Adipocyte (in vitro differentiated cells): Measurements from ENCODE around the gene CPA2.
"Not testable (repeated sequence)": the region's sequence is repeated elsewhere in the genome, so short reads cannot be mapped to it uniquely, and the experiment has no call there.

ENCODE experiments used
- DNase-seq: peaks from one replicate; pipeline ENCODE4 v3.0.0-alpha.2; 2015; ENCODE audit warnings: low read depth
- H3K27me3 ChIP-seq: replicated peaks from 2 replicates; pipeline ENCODE4 v1.7.0; 2013; ENCODE audit warnings: mild to moderate bottlenecking, low read length, moderate library complexity; ENCODE audit not compliant: control insufficient read depth, insufficient read depth
- H3K36me3 ChIP-seq: 2 replicates; pipeline ENCODE4 v1.7.0; 2013; ENCODE audit warnings: low read length, mild to moderate bottlenecking, moderate library complexity; ENCODE audit not compliant: control insufficient read depth, insufficient read depth, severe bottlenecking
- H3K4me1 ChIP-seq: 2 replicates; pipeline ENCODE4 v1.7.0; 2013; ENCODE audit warnings: mild to moderate bottlenecking, low read length, moderate library complexity; ENCODE audit not compliant: control insufficient read depth, insufficient read depth
- H3K4me3 ChIP-seq: 2 replicates; pipeline ENCODE4 v1.7.0; 2013; ENCODE audit warnings: mild to moderate bottlenecking, low read length, moderate library complexity
- H3K9ac ChIP-seq: 2 replicates; pipeline ENCODE4 v1.7.0; 2013; ENCODE audit warnings: mild to moderate bottlenecking, low read length, moderate library complexity
- H3K9me3 ChIP-seq: 2 replicates; pipeline ENCODE4 v1.7.0; 2013; ENCODE audit warnings: mild to moderate bottlenecking, low read length, moderate library complexity; ENCODE audit not compliant: control insufficient read depth

CPA2 gene

DNA sequence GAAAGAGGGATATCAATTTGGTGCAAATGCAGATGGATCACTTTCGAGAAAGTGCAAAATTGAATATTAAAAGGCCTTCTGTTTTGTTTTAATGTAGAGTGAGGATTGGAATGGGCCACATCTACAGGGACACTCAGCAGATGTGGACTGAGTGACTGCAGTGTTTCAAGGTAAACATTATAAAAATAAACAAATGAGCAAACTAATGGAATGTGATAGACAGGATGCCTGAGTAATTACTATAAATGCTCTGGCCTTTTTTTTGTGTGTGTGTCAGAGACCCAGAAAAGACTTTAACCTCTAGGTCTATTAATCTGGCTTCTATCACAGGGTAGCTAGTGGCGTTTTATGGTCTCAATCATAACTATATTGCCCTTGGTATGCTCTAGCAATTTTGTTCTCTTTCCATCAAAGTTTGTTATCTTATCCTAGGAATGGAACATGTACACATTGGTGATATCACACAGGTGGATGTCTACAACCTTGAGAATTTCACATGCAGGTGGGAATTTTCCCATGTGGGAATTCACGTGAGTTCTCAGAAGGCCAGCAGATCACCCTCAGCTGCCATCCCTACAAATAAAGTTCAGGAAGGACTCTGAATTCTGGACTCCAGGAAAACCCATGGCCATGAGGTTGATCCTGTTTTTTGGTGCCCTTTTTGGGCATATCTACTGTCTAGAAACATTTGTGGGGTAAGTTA lies at the start of gene CPA2:
Gene CPA2 (plus strand): TSS at position 606 of the 703 bp plus-strand sequence. CDS start 19 bp downstream, at position 625.
- no peak within 1 kb of the TSS for H3K4me3 ChIP-seq
- no peaks in the 10 kb centered on the region for H3K36me3 ChIP-seq
- H3K4me1 ChIP-seq = peaks cover 3% of the 10 kb centered on the region
- no peak within 1 kb of the TSS for H3K9ac ChIP-seq
- H3K9me3 ChIP-seq = peaks cover under 1% of the 10 kb centered on the region
- DNase-seq = no peak
- peaks cover 16% of the 10 kb centered on the region for H3K27me3 ChIP-seq

DNA sequence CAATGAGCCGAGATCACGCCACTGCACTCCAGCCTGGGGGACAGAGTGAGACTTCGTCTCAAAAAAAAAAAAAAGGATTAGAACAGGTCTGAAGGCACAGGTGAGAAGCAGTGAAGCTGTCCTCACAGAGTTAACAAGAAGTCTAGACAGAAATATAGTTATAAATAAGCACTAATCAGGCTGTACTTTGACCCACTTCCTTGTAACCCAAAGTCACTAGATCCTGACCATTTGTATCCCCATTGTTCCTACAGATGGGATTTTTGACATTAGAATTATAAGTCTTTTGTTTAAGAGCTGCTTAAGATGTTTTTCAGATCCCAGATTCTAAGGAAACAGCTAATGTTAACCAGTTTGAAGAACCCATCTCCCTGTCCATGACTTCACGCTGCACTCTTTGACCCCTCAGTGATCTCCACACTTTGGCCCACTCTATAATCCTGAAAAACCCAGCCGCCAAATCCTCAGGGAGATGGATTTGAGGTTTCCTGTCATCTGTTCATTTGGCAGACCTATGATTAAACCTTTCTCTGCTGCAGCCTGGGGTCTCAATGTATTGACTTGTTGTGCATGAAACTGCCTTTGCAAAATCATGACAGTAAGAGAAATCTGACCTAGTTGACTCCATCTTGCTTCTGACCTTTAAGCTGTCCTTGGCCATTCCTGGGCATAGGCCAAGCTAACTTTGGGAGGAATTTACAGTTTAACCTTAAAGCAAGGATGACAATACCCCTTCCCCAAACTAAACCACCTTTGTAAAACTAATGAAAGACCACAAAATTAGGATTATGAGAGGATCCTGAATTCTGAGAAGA lies 47.6 kb upstream of the CPA2 start:
- Histone ChIP-seq H3K36me3 (no peaks in the 10 kb centered on the region), H3K9ac (no peak overlapping the region), H3K4me1 (no peaks in the 10 kb centered on the region), H3K27me3 (peaks cover 4% of the 10 kb centered on the region), H3K4me3 (no peak overlapping the region), H3K9me3 (no peaks in the 10 kb centered on the region)
- no peak for DNase-seq

DNA sequence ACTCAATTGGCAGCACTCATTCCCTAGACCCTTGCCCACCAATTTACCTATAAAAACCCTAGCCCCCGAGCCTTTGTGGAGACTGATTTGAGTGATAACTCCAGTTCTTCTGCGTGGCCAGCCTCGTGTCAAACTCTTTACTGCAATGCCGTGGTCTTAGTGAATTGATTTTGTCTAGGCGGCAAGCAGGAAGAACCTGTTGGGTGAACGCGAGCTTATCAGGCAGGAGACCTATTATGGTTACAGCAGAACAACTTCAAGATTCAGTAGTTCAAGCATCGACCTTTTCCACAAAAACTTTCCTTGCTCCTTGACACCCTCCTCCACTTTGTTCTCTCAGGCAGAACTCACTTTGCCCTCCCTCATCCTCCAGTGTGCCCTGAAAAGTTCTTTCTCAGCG lies 46.8 kb upstream of the CPA2 start:
- H3K4me1 ChIP-seq = no peaks in the 10 kb centered on the region
- no peaks in the 10 kb centered on the region for H3K36me3 ChIP-seq
- peaks cover 4% of the 10 kb centered on the region for H3K27me3 ChIP-seq
- no peaks in the 10 kb centered on the region for H3K9me3 ChIP-seq
- DNase-seq = no peak
- H3K9ac ChIP-seq = no peak overlapping the region
- no peak overlapping the region for H3K4me3 ChIP-seq

DNA sequence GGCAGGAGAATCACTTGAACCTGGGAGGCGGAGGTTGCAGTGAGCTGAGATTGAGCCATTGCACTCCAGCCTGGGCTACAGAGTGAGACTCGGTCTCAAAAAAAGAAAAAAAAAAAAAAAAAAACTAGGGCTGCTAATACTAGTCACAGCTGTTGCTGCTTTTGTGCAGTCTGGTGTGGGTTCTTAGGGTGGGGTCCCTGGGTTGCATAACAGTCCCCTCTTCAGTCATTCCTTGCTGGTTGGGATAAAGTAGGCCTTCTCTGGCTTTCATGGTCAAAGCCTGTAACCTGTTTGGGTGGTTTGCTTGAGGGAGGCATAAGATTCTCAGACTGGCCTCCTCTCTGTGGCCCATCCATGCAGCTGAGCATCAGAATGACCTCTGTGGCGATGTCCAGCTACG lies 44.9 kb upstream of the CPA2 start:
- Histone ChIP-seq H3K36me3 (no peaks in the 10 kb centered on the region), H3K27me3 (peaks cover 4% of the 10 kb centered on the region), H3K4me3 (no peak overlapping the region), H3K4me1 (no peaks in the 10 kb centered on the region), H3K9me3 (no peaks in the 10 kb centered on the region), H3K9ac (no peak overlapping the region)
- DNase-seq = no peak

DNA sequence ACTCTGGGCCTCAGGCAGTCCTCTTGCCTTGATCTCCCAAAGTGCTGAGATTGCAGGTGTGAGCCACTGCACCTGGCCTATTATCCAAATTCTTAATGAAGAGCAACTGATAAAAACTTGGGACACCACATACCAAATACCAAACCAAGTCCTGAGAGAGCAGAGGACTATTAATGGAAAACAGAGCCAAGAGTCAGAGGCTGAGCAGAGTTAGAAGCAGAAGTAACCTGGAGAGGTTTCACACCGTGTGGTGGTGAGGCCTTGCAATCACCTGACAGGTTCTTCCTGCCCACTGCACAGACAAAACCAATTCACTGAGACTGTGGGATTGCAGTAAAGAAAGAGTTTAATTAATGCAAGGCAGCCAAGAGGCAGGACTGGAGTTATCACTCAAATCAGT lies 43.0 kb upstream of the CPA2 start:
- DNase-seq = no peak
- no peaks in the 10 kb centered on the region for H3K9me3 ChIP-seq
- H3K4me3 ChIP-seq = no peak overlapping the region
- H3K27me3 ChIP-seq = peaks cover 4% of the 10 kb centered on the region
- H3K9ac ChIP-seq = no peak overlapping the region
- no peaks in the 10 kb centered on the region for H3K36me3 ChIP-seq
- H3K4me1 ChIP-seq = no peaks in the 10 kb centered on the region

DNA sequence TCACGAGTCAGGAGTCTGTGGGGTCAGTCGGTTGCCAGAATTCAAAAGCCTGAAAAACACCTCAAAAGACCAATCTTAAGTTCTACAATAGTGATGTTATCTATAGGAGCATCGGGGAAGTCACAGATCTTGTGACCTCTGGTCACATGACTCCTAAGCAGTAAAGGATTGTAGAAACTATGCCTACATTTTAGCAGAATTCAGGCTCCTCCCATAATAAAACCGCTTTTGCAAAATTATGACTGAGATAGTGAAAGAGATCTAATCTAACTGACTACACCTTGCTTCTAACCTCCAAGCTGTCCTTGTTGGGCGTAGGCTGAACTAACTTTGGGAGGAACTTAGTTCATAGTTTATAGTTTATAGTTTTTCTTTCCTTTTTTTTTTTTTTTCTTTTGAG lies 42.5 kb upstream of the CPA2 start:
- Histone ChIP-seq H3K27me3 (peaks cover 4% of the 10 kb centered on the region), H3K9ac (no peak overlapping the region), H3K9me3 (no peaks in the 10 kb centered on the region), H3K4me3 (no peak overlapping the region), H3K4me1 (no peaks in the 10 kb centered on the region), H3K36me3 (no peaks in the 10 kb centered on the region)
- no peak for DNase-seq

DNA sequence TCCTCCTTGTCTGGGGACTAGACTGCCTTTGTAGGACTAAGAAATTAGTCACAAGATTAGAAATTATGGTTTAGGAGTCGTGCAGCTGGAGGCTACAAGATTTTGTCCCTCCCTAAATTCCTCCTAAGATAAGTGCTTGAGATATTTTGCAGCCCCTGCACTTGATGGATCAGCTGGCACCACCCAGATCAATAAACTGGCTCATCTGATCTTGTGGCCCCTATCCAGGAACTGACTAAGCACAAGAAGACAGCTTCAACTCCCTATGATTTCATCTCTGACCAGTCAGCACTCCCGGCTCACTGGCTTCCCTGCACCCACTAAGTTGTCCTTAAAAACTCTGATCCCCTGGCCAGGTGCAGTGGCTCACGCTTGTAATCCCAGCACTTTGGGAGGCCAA lies 41.7 kb upstream of the CPA2 start:
- H3K27me3 ChIP-seq, H3K9me3 ChIP-seq, H3K36me3 ChIP-seq, H3K9ac ChIP-seq, H3K4me1 ChIP-seq, DNase-seq, H3K4me3 ChIP-seq: not testable (repeated sequence)

DNA sequence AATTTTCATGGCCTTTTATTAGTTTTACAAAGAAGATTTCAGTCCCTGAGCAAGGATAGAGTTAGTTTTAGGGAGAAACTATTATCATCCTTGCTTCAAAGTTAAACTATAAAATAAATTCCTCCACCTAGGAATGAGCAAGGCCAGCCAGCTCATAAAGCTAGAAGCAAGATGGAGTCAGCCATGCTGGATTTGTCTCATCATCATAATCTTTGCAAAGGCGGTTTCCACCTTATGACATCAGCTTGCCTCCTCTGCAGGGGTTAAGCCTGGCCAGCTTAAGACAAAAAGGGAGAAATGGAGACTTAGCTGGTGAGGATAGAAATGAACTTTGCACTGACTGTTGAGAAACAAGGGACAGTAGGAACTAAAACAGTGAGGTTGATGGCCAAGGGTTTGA lies 40.3 kb upstream of the CPA2 start:
- Histone ChIP-seq H3K4me3 (no peak overlapping the region), H3K9me3 (no peaks in the 10 kb centered on the region), H3K27me3 (no peaks in the 10 kb centered on the region), H3K4me1 (no peaks in the 10 kb centered on the region), H3K36me3 (no peaks in the 10 kb centered on the region), H3K9ac (no peak overlapping the region)
- DNase-seq = no peak

DNA sequence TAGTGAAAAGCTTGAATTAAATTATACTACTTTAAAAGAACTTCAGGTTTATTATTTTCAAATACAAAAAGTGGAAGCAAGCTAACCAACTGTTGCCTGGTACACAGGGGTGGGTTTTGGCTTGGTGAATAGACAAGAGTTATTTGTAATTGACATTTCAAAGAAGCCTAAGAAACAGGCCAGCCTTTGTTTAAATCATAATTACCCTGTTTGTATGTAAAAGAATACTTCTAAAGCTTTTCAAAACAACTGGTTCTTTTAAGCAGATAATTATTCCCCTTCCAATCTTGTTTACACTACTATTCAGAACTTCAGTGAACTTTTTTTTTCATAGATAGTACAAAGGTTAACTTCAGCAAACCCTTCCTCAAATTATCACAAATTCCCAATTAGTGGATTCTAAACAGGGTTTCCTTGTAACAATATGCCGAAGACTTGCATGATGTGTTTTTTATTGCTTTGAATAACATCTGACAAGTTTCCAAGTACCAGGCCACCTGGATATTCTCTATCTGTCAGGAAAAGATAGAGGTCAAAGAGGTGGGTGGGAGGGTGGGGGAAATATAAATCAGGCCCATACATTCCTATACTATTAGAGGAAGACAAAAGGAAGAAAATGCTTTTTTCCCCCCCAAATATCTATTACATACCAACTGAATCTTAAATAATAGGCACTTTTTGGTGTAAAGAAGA lies 38.6 kb upstream of the CPA2 start:
- no peak for DNase-seq
- Histone ChIP-seq H3K4me3 (no peak overlapping the region), H3K9me3 (no peaks in the 10 kb centered on the region), H3K36me3 (no peaks in the 10 kb centered on the region), H3K9ac (no peak overlapping the region), H3K27me3 (no peaks in the 10 kb centered on the region), H3K4me1 (no peaks in the 10 kb centered on the region)

DNA sequence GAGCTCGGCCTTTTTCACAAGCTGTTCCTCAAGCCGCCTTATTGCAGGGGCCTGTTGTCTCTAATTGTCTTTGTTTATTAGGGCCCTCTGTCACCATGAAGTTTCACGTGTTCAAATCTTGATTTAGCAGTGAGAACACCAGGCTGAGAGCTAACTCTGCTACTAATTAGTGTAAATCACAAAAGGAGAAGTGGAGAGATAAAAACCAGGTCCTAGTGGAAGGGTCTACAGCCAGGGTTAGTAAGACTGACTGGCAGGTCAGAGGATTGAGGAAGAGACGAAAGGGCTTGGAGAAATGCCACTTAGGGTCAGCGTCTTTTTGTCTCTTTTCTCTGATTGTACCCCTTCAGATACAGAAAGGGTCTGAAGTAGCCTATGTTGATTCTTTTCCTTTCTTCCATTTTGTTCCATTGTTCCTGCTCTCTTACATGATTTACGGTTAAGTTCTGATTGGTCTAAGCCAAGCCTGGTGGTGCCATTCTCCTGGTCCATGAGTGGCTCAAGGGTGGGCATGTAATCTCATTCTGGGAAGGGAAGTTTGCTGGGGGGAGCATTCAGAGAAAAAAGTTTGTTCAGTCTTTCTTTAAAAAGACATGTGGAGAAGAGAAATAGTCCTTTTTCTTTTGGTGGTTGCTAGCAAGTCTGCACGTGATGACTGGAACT lies 37.7 kb upstream of the CPA2 start:
- Histone ChIP-seq H3K9ac (no peak overlapping the region), H3K9me3 (no peaks in the 10 kb centered on the region), H3K4me3 (no peak overlapping the region), H3K36me3 (no peaks in the 10 kb centered on the region), H3K27me3 (no peaks in the 10 kb centered on the region), H3K4me1 (no peaks in the 10 kb centered on the region)
- DNase-seq = no peak

DNA sequence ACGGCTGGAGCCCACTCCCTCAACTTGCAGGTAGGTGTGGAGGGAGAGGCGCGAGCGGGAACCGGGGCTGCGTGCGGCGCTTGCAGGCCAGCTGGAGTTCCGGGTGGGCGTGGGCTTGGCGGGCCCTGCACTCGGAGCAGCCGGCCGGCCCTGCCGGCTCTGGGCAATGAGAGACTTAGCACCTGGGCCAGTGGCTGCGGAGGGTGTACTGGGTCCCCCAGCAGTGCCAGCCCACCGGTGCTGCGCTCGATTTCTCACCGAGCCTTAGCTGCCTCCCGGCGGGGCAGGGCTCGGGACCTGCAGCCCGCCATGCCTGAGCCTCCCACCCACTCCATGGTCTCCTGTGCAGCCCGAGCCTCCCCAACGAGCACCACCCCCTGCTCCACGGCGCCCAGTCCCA lies 36.7 kb upstream of the CPA2 start:
- not testable (repeated sequence) for H3K4me3 ChIP-seq, H3K4me1 ChIP-seq, H3K36me3 ChIP-seq, H3K27me3 ChIP-seq, H3K9me3 ChIP-seq, DNase-seq, H3K9ac ChIP-seq
